ENCODE results near the gene TBC1D22A.

Gene TBC1D22A

DNA sequence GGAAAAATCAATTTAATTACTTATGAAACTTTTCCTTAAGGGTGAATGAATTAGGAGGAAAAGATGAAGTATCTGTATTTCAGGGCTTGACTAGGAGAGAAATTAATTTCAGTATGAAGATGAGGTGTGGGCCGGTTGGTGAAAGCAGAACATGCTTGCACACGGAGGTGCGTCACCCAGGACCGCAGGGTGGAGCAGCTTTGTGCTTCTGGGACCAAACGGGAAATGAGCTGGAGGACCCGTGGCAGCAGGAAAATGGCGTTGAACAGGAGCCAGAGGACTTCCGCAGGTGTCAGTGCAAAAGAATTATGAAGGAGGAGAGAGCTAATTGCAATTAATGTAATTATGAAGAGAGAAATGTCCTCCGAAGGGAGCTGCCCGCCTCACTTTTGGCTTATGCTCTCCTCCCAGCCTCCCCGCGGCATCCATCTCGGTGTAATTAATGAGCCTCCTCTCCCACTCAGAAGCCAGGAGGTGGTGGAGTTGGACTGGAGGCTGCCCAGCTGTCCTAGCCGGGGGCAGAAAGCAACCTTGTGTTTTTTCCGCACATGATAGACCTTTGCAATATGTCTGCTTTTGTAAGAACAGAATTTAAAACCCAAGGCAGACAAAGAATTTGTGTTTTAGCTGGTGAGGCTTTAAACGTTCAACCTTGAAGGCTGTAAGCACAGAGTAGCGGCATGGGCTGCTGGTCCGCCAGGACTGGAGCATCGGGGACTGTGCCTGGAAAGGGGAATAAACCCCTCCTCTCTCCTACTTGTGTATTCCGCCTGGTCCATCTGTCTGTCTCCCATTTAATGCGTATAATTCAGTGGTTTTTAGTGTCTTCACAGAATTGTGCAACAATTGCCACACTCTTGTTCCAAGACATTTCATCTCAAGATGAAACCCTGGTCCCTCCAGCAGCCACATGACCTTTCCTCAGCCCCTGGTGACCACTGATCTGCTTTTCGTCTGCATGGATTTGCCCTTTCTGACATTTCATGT lies 180.6 kb downstream of the TBC1D22A start:
- Histone ChIP-seq H3K27me3 (replicated peaks) (no peaks in the 10 kb centered on the region), H3K27ac (no peak overlapping the region), H3K36me3 (replicated peaks) (no peaks in the 10 kb centered on the region), H3K4me3 (ENCODE audit: low read depth, low read length) (no peak overlapping the region)
- in situ Hi-C loops (cut with HindIII; ENCODE audit: low pct_ligation_motif_present, low sequenced_read_pairs), result no loop called here
- TF ChIP-seq, protein P1, sequence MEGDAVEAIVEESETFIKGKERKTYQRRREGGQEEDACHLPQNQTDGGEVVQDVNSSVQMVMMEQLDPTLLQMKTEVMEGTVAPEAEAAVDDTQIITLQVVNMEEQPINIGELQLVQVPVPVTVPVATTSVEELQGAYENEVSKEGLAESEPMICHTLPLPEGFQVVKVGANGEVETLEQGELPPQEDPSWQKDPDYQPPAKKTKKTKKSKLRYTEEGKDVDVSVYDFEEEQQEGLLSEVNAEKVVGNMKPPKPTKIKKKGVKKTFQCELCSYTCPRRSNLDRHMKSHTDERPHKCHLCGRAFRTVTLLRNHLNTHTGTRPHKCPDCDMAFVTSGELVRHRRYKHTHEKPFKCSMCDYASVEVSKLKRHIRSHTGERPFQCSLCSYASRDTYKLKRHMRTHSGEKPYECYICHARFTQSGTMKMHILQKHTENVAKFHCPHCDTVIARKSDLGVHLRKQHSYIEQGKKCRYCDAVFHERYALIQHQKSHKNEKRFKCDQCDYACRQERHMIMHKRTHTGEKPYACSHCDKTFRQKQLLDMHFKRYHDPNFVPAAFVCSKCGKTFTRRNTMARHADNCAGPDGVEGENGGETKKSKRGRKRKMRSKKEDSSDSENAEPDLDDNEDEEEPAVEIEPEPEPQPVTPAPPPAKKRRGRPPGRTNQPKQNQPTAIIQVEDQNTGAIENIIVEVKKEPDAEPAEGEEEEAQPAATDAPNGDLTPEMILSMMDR (IDR thresholded peaks at IDR 0.05; ENCODE audit: low read depth, low read length, missing control alignments), result no peak
- no peak for DNase-seq

DNA sequence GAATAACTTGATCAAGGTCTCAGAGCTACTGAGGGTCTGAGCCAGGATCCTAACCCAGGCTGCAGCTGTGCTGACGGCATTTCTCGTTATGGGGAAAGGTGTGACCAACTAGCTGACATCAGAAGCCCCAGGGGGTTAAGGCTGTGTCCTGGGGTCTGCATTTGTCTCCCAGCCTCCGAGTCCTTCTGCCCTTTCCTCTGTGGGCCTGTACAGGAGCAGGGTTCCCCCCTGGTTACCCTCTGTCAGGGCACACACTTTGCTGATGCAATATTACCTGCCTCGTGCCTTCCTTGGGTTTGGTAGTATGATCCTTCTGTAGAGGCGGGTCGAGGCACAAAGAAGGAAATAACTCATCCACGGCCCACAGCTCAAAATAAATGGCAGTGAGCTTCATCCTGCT lies 183.0 kb downstream of the TBC1D22A start:
- no peaks in the 10 kb centered on the region for H3K27me3 ChIP-seq (replicated peaks)
- H3K36me3 ChIP-seq (replicated peaks), result no peaks in the 10 kb centered on the region
- in situ Hi-C loops (cut with HindIII; ENCODE audit: low pct_ligation_motif_present, low sequenced_read_pairs), result no loop called here
- no peak for DNase-seq
- H3K4me3 ChIP-seq (ENCODE audit: low read depth, low read length), result no peak overlapping the region
- TF ChIP-seq, protein P1 (IDR thresholded peaks at IDR 0.05; ENCODE audit: low read depth, low read length, missing control alignments), result no peak
- H3K27ac ChIP-seq, result no peak overlapping the region

DNA sequence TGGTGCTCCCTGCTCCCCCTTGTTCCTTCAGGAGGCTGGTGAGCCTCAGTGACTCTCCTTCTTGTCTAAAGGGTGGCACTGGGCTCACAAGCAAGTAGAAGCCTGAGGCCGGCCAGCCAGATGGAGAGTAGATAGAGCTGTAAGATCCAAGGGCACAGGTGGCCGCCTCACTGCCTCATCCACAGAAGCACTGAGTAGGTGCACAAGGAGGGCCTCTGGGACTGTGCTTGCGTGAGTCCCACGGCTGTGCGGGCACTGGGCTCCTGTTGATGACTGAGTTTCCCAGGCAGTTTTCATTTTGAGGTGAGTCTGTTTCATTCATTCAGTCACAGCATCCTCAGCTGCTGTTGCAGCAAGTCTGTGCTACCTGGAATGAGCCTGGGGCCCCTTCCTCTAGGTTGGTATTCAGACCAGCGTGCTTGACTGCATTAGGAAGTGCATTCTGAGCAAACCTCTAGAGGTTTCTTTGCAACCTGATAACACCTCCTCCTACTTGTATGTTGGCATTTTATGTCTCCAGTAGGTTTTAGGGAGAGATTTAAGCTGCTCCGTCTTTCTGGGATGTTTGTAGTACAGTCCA lies 184.0 kb downstream of the TBC1D22A start:
- no peak overlapping the region for H3K4me3 ChIP-seq (ENCODE audit: low read depth, low read length)
- no peaks in the 10 kb centered on the region for H3K36me3 ChIP-seq (replicated peaks)
- TF ChIP-seq, protein P1 (IDR thresholded peaks at IDR 0.05; ENCODE audit: low read depth, low read length, missing control alignments), result no peak
- DNase-seq, result no peak
- H3K27me3 ChIP-seq (replicated peaks), result no peaks in the 10 kb centered on the region
- in situ Hi-C loops (cut with HindIII; ENCODE audit: low pct_ligation_motif_present, low sequenced_read_pairs), result no loop called here
- H3K27ac ChIP-seq, result no peak overlapping the region

DNA sequence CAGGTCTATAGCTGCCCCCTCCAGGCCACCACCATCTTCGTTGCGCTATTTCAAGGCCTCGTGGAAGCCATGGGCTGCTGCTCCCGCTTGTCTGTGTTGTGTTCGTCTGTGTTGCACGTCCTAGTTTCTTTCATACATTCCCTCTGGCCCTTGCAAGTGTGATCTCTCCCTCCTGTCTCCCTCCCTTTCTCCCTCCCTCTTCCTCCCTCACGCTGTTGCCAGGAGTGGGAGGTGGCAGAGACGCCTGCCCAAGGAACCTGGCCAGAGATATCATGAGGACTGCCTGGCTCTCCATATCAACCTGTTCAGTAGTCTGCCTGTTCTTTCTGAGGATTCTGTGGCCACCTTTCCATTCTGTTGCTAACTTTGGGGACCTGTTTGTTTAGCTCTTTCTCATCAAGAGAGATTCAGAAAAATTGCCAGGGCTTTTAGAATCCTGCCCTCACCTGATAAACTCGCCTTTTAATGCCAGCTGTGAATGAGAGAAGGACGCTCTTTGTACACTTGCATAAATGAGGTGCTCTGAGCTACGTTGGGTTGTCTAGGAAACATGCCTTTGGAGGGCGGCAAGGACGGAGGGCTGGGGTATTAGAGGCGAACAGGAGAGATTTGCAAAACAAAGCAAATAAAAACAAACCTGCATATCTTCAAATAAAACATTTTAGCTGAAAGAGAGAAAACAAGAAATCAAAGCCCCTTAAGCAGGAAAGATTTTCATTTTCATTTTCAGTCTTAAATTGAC lies 185.2 kb downstream of the TBC1D22A start:
- Histone ChIP-seq H3K27ac (no peak overlapping the region), H3K36me3 (replicated peaks) (no peaks in the 10 kb centered on the region), H3K27me3 (replicated peaks) (no peaks in the 10 kb centered on the region), H3K4me3 (ENCODE audit: low read depth, low read length) (no peak overlapping the region)
- in situ Hi-C loops (cut with HindIII; ENCODE audit: low pct_ligation_motif_present, low sequenced_read_pairs), result no loop called here
- TF ChIP-seq, protein P1 (IDR thresholded peaks at IDR 0.05; ENCODE audit: low read depth, low read length, missing control alignments), result no peak
- no peak for DNase-seq

DNA sequence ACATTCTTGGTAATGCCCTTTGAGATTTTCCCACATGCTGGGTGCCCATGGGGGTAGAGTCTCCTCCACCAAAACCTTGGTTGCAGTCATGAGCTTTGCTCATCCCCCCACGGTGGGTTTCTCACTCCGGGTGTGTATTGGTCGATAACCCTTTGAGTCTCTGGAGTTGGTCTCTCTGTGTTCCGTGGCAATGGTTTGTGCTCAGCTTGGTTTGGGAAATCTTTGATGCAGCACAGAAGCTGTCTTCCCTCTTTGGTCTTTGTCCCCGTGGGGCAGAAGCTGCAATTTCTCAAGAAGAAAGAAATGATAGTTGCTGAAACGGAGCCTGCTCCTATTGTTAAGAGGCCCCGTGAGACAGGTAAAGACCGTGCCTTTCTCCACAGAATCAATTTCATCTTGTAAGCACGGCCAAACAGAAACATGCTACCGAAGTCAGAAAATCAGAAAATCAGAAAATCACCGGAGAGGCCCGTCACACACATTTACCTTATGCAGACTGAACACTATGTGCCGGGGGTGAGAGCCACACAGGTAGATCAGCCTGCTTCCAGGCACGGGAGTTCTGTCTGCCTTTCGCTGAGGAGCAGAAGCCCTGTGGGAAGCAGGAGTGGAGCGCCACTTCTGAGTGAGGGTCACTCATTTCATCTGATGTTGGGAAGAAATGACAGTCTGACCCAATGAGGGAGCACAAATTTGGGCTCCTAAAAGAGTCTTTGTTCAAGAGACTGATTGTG lies 186.1 kb downstream of the TBC1D22A start:
- no peak for DNase-seq
- Histone ChIP-seq H3K36me3 (replicated peaks) (no peaks in the 10 kb centered on the region), H3K27ac (no peak overlapping the region), H3K4me3 (ENCODE audit: low read depth, low read length) (no peak overlapping the region), H3K27me3 (replicated peaks) (no peaks in the 10 kb centered on the region)
- in situ Hi-C loops (cut with HindIII; ENCODE audit: low pct_ligation_motif_present, low sequenced_read_pairs), result no loop called here
- TF ChIP-seq, protein P1 (IDR thresholded peaks at IDR 0.05; ENCODE audit: low read depth, low read length, missing control alignments), result no peak
